ENCODE results near the gene PIK3CG.
"Not testable (repeated sequence)": the region's sequence is repeated elsewhere in the genome, so short reads cannot be mapped to it uniquely, and the experiment has no call there.

PIK3CG gene

DNA sequence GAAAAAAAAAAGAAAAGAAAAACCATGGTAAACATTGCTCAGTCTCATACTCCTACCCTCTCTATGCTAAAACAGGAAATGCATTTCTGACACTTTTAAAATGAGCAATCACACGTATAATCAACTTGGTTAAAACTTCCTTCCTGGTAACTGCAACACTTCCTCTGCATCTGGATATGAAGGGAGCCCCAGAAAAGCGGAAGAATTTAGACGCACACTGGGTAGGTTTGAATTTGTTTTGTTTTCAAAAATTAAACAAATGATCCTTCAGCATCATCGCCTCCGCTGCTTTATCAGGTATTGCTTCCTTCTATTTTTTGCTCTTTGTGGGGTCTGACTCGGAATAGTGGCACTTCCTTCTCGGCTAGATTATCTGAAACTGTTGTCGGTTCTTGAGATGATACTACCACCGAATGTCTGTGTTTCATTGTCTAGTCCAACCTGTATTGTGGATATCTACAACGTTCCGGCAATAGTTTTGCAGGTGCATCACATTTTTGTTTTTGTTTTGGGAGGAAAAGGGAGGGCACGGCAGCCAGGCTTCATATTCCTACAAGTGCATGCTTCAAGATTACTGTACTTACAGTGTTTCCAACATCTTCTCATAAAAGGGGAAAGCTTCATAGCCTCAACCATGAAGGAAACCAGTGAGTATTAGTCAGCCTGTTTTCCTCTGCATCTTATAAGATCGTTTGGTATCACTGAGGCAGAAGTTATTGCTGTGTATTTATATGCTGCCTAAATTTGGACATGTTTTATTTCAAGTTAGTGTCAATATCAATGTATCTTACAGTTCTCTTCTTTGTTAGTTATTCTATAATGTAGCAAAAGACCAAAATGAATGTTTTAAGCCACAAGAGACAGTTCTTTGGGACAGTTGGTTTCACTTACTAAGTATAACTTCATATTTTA lies at the start of gene PIK3CG:
TSS of gene PIK3CG (plus strand) at position 153 of the 912 bp plus-strand sequence. CDS start 2,280 bp downstream, outside the sequence.
- no peak for DNase-seq (ENCODE audit: low read depth in 3 of 3, low spot score in 1 of 3)

DNA sequence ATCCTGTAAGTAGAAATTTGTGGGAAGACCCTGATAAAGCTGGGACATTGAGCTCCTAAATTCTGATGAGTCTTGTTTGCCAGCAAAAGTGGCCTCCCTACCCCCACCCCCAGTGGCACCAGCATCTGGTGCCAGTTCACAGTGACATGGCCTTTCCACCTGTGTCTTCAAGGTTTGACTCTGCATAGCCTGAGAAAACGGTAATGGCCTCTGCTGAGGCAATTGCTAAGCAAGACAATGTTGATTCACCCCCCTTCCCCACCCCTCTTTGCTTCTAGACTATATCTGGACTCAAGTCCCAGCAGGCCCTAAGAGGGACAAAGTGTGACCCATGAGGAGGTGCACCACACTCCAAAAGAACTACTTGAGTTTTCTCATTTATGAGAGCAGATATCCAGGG lies 48.0 kb upstream of the PIK3CG start:
- DNase-seq (ENCODE audit: low read depth in 3 of 3, low spot score in 1 of 3) = no peak

DNA sequence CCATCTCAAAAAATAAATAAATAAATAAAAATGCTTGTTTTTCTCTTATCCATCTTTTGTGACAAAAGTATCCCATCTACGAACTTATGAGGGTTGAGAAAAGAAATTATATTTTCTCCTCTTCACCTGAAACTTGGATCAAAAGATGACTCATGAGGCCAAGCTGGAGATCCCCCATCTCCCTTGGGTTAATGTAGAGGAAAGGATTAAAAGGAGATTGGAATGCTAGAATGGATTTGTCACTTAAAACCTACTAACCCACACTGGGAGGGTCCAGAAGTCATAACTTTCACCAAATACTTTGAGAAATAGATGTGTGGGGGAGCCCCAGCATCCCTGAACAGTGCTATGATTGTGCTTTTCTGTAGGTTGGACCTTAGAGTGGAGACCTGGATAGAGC lies 46.3 kb upstream of the PIK3CG start:
- no peak for DNase-seq (ENCODE audit: low read depth in 3 of 3, low spot score in 1 of 3)

DNA sequence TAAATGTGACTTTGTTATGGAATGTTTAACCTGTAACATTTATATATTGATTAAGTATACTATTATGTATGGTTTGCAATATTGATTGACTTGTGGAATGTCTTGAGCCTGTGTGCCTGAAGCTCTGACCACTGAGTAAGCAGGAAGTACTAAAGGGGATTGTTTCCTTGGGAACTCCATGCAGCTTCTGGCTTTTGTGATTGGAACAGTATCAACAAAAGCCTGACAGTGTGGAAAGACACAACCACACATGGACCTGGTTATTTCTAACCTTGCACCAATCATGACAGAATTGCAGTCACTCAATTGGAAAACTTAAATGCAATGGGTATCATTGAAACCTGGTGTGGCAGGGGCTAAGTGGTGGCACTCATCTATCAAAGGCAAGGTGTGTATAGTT lies 45.5 kb upstream of the PIK3CG start:
- no peak for DNase-seq (ENCODE audit: low read depth in 3 of 3, low spot score in 1 of 3)

DNA sequence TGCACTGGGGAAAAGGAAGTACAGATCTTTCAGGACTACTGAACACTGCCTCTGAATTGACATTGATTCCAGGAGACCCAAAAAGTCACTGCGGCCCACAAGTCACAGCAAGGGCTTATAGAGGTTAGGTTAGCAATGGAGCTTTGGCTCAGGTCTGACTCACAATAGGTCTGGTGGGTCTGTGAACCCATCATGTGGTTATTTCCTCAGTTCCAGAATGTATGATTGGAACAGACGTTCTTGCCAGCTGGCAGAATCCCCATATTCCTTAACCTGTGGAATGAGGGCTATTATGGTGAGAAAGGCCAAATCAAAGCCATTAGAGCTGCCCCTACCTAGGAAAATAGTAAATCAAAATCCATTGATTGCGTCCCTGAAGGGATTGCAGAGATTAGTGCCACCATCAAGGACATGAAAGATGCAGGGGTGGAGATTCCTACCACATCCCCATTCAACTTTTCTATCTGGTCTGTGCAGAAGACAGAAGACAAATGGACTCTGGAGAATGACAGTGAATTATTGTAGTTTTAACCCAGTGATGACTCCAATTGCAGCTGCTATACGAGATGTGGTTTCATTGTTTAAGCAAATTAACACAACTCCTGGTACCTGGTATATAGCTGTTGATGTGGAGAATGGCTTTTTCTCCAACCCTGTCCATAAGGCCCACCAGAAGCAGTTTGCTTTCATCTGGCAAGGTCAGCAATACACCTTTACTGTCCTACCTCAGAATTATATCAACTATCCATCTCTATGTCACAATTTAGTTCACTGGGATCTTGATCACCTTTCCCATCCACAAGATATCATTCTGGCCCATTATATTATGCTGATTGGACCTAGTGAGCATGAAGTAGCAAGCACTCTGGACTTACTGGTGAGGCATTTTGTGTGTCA lies 44.5 kb upstream of the PIK3CG start:
- no peak for DNase-seq (ENCODE audit: low read depth in 3 of 3, low spot score in 1 of 3)

DNA sequence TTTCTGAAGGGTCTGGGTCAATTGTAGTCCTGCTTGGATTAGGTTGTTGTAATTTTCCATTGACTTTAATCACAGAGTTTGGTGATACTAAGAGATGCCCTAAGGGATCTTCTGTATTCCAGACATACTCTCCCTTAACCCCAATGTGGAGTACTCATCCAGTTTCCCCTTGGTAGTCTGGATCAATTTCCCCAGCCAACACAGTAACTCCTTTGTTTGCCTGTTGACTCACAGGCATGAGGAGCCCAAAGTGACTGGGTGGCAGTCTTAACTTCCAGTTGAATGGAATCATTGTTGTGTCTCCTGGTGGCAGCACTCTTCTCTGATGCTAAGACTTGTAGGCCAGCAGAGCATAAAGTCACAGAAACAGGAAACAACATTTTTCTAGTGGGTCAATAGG lies 41.5 kb upstream of the PIK3CG start:
- DNase-seq (ENCODE audit: low read depth in 3 of 3, low spot score in 1 of 3) = no peak

DNA sequence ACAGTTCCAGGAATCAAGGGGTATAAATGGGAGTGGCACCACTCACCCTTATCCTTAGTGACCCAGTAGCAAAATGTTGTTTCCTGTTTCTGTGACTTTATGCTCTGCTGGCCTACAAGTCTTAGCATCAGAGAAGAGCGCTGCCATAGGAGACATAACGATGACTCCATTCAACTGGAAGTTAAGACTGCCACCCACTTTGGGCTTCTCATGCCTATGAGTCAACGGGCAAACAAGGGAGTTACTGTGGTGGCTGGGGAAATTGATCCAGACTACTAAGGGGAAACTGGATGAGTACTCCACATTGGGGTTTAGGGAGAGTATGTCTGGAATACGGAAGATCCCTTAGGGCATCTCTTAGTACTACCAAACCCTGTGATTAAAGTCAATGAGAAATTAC lies 40.6 kb upstream of the PIK3CG start:
- no peak for DNase-seq (ENCODE audit: low read depth in 3 of 3, low spot score in 1 of 3)

DNA sequence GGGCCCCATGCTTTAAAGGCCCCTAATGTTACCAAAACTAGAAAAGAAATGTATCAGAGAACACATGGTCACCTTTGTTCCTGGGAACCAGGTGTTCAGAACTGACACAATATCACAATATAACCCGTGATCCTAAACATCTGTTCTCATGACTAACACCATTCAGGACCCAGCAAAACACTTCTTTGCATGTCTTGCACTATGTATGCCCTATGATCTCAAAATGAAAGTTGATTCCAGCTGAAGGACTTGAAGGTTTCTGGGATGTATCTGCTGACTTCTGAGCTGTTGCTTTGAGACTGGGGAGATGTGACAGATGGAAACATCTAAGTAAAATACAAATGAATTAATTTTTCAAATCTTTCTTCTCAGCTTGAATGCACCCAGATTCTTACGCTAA lies 37.5 kb upstream of the PIK3CG start:
- no peak for DNase-seq (ENCODE audit: low read depth in 3 of 3, low spot score in 1 of 3)

DNA sequence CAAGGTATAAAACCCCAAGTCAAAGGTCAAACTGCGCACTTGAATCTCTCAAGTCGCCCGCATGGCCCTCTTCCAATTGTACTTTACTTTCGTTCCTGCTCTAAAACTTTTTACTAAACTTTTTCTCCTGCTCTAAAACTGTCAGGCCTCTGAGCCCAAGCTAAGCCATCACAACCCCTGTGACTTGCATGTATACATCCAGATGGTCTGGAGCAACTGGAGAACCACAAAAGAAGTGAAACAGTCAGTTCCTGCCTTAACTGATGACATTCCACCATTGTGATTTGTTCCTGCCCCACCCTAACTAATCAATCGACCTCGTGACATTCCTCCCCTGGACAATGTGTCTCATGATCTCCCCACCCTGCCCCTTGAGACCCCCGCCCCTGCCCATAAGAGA lies 35.6 kb upstream of the PIK3CG start:
- DNase-seq (ENCODE audit: low read depth in 3 of 3, low spot score in 1 of 3) = no peak

DNA sequence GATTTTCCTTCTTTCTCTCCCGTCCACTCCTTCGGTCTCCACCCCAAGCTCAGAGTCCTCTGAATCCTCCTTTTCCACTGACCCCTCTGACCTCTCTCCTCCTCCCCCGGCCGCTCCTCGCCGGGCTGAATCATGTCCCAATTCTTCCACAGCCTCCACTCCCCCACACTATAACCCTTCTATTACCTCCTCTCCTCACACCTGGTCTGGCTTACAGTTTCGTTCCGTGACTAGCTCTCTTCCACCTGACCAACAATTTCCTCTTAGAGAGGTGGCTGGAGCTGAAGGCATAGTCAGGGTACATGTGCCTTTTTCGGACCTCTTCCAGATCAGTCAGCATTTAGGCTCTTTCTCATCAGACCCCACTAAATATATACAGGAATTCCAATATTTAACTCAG lies 34.2 kb upstream of the PIK3CG start:
- DNase-seq (ENCODE audit: low read depth in 3 of 3, low spot score in 1 of 3) = not testable (repeated sequence)

DNA sequence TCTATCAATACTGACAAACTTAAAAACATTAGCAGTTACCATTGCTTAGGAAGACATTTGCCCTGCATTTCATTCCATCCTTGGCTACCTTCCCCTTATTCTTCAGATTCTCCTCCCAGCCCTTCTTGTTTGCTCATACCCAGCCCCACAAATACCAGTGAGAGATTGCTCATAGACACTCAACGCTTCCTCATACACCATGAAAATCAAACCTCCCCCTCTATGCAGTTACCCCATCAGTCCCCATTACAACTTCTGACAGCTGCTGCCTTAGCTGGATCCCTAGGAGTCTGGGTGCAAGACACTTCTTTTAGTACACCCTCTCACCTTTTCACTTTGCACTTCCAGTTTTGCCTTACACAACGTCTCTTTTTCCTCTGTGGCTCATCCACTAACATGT lies 28.3 kb upstream of the PIK3CG start:
- no peak for DNase-seq (ENCODE audit: low read depth in 3 of 3, low spot score in 1 of 3)

DNA sequence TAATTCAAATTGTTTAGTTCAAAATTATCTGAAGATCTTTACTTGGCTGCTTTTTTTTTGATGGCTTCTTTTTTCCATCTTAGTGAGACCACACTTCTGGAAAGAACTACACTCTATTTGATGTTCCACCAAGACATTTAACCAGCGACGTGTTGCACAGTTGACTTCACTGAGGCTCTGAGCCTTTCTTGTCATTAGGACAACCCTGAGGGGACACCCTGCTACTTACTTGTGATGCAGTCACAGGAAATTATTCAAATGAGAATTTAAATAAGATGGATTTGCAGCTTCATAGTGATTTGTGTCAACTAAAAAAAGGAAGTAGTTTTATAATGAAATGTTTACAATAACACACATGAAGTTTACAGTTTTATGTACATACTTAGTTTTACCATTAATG lies 25.6 kb upstream of the PIK3CG start:
- no peak for DNase-seq (ENCODE audit: low read depth in 3 of 3, low spot score in 1 of 3)

DNA sequence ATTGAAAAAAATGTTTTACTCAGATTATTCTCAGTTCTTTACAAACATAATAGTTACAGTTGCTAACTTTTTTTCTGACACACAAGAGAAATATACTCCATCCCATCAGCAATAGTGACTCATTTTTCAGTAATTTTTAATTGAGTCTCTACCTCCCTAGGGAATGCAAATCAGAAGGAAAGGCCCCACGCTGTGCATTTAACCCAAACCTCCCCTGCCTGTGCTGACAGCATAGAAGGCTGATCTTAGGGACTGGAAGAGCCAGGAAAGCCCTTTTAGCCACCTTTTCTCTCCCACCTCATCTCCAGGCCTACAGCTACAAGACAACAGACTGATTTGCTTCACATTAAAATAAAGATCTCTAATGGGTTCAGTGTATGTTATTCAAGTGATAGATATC lies 24.7 kb upstream of the PIK3CG start:
- DNase-seq (ENCODE audit: low read depth in 3 of 3, low spot score in 1 of 3) = no peak

DNA sequence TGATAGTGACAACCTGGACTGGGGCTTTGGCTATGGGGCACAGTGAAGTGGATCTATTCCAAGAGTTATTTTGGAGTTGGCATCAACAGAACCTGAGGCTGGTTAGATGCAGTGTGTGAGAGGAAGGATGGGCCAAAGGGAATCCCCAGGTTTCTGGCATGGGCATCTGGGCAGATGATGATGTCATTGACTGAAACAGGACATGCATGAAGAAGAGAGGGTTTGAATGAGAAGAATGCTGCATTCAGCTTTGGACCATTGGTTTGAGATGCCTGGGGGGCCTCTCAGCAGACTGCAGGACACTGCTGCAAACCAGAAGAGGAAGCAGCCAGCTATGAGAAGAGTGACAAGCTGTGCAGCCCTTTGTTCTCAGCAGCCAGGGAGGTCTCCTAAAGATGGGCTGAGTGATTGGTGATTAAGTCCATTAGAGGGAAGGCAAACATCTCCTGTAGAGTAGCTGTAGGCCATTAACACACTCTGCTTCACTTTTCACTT lies 23.1 kb upstream of the PIK3CG start:
- no peak for DNase-seq (ENCODE audit: low read depth in 3 of 3, low spot score in 1 of 3)

DNA sequence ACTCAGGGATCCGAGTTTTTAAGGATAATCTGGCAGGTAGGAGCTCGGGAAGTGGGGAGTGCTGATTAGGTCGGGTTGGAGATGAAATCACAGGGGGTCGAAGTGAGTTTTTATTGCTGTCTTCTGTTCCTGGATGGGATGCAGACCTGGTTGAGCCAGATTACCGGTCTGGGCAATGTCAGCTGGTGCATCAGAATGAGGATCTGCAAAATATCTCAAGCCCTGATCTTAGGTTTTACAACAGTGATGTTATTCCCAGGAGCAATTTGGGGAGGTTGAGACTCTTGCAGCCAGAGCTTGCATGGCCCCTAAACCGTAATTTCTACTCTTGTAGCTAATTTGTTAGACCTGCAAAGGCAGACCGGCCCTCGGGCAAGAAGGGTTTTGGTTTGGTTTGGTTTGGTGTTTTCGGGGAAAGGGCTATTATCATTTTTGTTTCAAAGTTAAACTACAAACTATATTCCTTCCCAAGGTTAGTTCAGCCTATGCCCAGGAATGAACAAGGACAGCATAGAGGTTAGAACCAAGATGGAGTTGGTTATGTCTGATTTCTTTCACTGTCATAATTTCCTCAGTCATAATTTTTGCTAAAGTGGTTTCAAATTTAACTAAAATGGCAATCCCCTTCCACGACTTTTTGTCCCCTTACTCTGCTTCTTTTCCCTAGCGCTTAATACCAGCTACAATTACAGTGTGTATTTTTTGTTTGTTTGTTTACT lies 20.6 kb upstream of the PIK3CG start:
- DNase-seq (ENCODE audit: low read depth in 3 of 3, low spot score in 1 of 3) = no peak

DNA sequence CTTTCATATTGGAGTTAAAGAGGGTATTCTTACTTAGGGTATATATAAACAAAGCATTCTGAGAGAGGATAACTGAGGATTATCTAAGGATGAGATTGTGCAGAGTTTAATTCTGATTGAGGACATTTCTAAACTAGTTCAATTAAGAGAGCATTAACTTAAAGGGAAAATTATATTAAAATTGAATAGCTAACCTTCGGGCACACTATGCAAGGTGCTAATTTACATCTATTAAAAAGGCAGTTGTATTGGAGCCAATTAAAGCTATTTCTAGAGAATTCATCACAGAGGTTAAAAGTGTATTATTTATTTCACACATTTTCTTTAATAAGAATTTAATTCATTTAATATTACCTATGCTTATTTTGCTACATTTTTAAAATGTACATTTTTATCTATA lies 17.0 kb upstream of the PIK3CG start:
- DNase-seq (ENCODE audit: low read depth in 3 of 3, low spot score in 1 of 3) = no peak

DNA sequence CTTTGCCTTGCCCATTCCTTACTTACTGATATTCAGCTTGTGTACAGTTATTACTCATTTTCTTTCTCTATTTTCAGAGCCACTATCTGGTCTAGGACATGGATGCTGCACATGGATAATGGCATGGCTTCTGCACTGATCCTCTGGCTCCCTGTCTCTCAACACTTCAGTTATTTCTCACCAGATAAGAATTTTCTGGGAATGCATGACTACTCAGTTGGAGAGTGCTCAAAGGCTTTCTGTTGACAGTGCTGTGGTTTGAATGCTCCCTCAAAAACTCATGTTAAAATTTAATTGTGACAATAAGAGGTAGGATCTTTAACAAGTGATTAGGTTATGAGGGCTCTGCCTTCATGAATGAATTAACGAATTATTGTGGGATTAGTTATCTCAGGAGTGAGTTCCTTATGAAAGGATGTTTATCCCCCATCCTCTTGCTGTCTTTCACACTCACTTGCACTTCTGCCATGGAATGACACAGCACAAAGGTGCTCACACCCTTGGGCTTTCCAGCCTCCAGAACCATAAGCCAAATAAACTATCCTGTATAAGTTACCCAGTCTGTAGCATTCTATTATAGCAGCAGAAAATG lies 16.1 kb upstream of the PIK3CG start:
- DNase-seq (ENCODE audit: low read depth in 3 of 3, low spot score in 1 of 3) = no peak

DNA sequence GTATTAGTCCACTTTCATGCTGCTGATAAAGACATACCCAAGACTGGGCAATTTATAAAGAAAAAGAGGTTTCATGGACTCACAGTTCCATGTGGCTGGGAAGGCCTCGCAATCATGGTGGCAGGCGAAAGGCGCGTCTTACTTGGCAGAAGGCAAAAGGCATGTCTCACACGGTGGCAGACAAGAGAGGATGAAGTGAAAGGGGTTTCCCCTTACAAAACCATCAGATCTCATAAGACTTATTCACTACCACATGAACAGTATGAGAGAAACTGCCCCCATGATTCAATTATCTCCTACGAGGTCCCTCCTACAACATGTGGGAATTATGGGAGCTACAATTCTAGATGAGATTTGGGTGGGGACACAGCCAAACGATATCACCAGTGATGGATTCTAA lies 13.4 kb upstream of the PIK3CG start:
- DNase-seq (ENCODE audit: low read depth in 3 of 3, low spot score in 1 of 3) = not testable (repeated sequence)

DNA sequence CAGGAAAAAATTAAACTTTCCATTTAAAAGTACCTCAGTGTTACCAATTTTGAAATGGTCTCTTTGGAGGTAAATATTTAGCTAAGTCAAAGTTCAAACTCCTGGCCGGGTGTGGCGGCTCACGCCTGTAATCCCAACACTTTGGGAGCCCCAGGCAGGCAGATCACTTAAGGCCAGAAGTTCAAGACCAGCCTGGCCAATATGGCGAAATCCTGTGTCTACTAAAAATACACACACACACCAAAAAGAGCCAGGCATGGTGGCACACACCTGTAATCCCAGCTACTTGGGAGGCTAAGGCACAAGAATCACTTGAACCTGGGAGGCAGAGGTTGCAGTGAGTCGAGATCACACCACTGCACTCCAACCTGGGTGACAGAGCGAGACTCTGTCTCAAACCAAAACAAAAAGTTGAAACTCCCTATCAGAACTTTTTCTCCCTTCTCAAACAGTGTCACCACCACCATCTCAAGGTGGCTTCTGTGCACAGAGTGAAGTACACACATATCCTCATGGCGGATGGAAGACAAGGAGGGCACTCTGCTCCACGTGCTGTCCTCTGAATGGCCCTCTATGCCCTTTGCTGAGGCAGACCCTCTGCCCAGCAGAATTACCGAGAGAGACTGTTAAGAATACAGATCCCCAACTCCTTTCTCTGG lies 11.7 kb upstream of the PIK3CG start:
- DNase-seq (ENCODE audit: low read depth in 3 of 3, low spot score in 1 of 3) = no peak

DNA sequence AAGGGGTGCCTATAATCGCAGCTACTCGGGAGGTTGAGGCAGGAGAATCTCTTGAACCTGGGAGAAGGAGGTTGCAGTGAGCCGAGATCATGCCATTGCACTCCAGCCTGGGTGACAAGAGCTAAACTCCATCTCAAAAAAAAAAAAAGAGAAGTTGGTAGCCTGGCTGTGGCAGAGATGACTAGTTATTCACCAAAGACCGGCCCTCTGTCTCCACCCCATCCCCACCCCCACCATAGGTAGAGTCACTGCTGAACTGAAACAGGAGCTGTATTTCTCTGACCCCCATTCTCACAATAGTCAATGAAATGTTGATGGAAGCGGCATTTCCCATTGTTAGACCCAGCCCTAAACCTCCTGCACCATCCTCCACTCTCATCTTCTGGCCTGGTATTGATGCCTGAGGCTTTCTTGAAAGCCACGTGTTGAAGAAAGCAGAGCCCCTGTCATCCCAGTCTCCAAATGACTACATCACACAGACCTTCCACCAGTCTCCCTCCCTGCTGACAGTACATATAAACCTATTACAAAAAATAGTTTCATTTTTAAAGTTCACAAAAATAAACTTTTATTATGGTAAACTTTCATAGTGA lies 9.4 kb upstream of the PIK3CG start:
- no peak for DNase-seq (ENCODE audit: low read depth in 3 of 3, low spot score in 1 of 3)

All from stimulated activated CD4-positive, alpha-beta T cell treated with anti-CD3 and anti-CD28 coated beads, TNF-alpha, amount 100 ng/mL, for 1 hour (primary cell).